IPS-NIHi11 (cell line): ENCODE measurements around the gene ATN1.
"Not testable (repeated sequence)": the region's sequence is repeated elsewhere in the genome, so short reads cannot be mapped to it uniquely, and the experiment has no call there.

ENCODE experiments used
- DNase-seq: peaks from one replicate; pipeline ENCODE4 v3.0.0; 2012; ENCODE audit warnings: mixed read lengths, low spot score

Gene ATN1

DNA sequence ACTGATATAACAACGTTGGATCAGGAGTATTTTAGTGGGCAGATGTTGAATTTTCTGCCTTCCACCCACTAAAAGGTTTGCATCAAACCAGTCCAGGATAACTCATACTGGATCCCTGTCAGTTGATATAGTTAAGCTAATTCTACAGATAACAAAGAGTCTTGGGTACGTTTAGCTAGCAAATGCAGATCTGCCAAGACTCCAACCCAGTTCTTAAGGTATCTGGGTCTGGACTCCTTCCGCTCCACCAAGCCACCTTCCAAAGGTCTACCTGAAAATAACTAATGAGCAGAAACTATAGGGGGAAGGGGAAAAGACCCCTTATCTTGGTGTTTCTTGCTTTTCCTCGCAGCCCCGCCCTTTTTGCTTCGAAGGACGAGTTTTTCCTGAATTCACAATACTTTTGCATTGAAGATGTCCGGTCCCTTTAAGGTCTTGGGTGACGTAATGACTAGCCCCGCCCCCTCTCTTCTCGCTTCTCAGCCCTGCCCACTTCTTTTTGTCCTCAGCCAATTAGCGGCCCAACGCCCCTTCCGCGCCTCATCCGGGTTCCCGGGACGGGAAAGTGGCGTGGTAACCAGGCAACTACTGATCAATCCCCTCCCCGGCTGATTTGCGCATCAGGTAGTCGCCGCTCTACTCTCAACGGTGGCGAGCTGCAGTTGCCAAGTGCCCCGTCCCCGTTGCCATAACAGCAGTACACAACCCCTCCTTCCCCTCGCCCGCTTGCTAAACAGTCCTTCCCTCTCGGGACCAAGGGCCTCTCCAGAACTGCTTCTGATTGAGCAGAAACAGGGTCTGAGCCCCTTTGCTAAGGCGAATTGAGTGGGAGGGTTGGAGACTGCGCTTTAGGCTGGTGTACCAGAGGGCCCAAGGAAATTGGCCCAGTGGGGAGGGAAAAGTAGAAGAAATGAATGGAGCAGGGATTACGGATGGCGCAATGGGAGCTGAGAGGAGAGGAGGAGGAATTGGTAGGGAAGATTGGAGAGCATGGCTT, 23.2 kb upstream of the ATN1 start, which contains the start of gene LRRC23:
Gene LRRC23, plus strand, starts transcription at position 543 of the 997 bp plus-strand sequence. CDS start 812 bp downstream, outside the sequence.
- DNase-seq = peak; percentile 98

DNA sequence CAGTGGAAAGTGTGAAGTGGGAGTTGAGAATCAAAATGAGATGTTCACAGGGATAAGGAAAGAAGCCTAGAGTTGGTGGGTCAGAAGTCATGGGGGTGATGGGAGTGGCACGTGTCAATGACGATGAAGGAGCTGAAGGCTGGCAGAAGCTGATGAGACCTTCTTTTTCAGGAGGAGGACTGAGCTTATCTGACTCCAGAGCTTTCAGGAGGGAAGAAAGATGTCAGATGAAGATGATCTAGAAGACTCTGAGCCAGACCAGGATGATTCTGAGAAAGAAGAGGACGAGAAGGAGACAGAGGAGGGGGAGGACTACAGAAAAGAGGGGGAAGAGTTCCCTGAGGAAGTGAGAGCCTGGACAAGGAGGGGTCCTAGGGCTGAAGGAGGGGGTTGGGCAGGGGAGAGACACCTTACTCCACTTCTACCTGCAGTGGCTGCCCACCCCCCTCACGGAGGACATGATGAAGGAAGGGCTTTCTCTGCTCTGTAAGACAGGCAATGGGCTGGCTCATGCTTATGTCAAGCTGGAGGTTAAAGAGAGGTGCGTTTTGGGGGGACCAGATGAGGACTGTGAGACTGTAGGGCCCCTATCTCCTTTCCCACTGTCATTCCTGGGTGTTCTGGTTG, 22.2 kb upstream of the ATN1 start:
- DNase-seq = no peak

DNA sequence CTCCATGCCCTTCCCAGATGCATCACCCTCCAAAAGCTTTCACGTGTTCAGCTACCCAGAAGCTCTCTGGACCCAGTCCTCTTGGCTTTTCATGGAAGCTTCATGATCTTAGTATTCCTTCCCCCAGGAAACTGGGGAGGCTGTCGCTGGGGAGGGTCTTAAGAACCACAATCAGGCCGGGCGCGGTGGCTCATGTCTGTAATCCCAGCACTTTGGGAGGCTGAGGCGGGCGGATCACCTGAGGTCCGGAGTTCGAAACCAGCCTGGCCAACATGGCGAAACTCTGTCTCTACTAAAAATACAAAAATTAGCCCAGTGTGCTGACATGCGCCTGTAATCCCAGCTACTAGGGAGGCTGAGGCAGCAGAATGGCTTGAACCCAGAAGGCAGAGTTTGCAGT, 19.6 kb upstream of the ATN1 start:
- DNase-seq = not testable (repeated sequence)

DNA sequence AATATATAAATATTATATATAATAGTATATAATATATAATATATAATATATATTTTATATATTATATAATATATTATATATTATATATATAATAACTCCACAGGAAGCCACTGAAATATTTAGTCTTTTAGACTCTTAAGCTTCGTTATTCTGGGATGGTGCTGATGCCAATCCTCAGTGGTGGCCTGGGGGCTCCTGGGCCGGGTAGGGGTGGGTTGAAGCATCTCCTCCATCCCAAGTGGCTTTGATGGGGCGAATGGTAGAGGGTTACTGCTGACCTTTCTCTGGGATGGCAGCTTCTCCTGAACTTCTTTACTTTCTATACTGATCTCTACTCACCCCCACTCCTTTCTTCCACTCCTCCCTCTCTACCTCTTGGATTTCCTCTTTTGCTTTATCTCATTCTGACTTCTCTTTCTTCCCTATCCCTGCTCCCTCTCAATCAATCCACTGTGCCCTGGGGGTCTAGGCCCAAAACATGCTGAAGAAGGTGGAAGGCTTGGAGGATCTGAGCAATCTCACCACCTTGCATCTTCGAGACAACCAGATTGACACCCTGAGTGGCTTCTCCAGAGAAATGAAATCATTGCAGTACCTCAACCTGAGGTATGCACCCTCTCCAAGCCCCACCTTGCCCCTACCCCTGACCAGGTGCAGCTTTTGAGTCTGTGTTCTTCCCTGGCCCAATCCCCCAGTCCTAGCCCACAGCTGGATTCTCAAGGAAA, 18.2 kb upstream of the ATN1 start:
- DNase-seq = no peak

DNA sequence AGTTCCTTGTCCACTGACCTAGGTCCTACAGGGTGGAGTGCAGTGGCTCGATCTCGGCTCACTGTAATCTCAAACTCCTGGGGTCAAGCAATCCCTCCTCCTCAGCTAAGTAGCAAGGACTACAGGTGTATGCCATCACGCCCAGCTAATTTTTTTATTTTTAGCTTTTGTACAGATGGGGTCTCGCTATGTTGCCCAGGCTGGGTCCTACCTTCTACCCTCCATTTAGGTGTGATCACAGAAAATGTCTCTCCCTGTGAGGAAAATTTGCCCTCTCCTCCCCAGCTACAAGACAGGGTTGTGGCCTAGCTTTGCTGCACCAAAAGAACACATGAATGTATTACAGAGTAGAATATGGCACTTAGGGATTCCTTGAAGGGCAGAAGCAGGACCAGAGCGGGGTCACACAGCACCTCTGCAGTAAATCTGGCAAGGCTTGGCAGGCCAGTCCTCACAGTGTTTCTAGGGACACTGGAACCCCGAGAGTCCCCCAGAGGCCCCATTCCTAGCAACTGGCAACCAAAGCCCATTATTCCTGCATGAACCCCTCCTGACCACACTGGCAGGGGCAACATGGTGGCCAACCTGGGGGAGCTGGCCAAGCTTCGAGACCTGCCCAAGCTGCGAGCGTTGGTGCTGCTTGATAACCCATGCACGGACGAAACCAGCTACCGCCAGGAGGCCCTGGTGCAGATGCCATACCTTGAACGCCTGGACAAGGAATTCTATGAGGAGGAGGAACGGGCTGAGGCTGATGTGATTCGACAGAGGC, 15.4 kb upstream of the ATN1 start:
- no peak for DNase-seq

DNA sequence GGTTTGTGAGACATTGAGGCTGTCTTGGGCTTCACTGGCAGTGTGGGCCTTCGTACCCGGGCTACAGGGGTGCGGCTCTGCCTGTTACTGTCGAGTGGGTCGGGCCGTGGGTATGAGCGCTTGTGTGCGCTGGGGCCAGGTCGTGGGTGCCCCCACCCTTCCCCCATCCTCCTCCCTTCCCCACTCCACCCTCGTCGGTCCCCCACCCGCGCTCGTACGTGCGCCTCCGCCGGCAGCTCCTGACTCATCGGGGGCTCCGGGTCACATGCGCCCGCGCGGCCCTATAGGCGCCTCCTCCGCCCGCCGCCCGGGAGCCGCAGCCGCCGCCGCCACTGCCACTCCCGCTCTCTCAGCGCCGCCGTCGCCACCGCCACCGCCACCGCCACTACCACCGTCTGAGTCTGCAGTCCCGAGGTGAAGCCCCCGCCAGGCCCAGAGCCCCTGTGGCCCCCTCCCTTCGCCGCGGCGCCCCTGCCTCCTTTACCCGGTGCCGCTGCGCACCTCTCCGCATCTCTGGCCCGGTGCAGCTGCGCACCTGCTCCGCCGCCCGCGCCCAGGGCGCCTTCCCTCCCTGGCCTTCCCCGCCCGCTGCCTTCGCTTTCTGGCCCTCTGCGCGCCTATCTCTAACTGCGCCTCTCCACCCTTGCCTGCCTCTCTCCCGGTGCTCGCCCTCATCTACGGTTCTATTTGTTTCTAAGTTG, 13.4 kb upstream of the ATN1 start, which contains the start of gene ENO2:
Gene ENO2, plus strand, starts transcription at position 335 of the 701 bp plus-strand sequence. CDS start 1,253 bp downstream, outside the sequence.
- peak; percentile 78 for DNase-seq

DNA sequence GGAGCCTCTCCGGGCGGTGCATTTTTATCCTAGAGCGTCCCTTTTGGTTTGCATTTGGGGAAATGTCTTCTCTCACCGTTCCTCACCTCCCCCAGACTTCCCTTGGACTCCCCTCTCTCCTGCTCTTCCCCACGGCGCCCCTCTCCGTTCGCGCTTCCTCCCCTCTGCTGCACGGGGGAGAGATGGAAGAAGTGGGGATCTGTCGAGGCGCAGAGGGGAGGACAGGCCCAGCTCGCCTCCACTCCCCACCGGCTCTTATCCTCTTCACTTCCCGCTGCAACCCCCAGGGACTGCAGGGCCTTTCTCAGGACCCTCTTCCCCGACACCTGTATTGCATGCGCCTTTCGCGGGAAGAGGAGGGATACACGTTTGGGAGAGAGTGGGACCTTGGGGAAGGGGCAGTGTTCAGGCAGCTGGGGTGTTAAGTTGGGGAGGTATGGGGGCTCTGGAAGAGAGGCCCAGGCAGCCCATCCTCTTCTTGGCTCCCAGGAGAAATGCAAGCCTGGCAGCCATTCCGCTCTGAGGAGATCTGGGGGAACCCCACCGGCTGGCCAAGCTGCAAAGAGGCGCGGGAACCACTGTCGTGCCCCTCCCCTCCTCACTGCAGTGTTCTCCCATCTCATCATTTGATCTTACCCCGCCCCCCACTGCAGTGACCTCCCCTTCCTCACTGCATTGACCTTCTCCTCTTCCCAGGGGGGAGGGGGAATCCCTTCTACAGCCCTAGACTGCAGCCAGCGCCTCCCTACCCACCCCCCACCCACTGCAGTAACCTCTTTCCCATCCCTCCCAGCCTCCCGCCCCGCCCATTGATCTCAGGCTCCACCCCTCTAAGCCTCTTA, 12.6 kb upstream of the ATN1 start:
- peak; percentile 80 for DNase-seq

DNA sequence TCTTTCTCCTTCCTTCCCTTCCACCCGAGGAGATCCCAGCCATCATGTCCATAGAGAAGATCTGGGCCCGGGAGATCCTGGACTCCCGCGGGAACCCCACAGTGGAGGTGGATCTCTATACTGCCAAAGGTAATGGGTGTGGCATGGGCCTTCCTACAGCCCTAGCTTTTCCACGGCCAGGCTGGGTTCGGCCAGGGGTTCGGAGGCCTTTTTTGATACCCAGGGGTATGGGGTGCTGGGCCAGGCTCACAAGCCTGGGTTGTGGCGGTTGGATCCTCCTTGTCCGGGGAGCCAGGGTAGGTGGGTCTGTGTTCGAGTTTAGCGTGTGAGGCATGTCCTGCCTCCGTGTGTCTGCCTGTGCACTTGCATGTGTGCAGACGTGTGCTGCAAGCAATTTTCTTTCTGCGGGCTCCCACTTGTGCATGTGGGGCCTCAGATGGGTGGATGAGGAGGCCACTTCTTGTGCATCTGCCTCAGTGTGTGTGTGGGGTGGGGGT, 11.9 kb upstream of the ATN1 start:
- DNase-seq = no peak

DNA sequence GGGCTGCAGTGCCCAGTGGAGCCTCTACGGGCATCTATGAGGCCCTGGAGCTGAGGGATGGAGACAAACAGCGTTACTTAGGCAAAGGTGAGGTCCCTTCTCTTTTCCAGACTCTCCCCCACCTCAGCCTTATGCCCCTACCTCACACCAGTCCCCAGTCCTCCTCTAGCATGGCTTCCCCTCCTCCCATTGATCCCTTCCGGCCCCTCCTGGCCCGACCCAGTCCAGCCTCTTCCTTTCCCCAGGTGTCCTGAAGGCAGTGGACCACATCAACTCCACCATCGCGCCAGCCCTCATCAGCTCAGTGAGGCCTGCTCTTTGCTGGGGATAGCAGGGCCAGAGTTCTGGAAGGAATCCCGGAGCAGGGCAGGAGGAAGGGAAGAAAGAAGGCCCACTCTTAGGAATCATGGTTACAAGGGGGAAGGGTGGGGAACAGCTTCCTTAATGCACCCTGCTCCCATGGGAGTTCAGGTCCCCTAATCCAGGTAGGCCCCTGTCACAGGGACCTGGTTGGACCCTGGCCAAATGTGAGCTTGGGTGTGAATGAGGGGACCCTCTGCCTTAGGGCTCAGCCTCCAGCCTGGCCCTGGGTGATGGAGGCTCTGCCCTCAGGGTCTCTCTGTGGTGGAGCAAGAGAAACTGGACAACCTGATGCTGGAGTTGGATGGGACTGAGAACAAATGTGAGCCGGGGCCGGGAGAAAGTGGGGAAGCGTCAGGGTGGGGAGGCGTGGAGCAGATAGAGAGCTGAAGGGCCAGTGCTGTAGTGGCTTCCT, 11.1 kb upstream of the ATN1 start:
- no peak for DNase-seq

DNA sequence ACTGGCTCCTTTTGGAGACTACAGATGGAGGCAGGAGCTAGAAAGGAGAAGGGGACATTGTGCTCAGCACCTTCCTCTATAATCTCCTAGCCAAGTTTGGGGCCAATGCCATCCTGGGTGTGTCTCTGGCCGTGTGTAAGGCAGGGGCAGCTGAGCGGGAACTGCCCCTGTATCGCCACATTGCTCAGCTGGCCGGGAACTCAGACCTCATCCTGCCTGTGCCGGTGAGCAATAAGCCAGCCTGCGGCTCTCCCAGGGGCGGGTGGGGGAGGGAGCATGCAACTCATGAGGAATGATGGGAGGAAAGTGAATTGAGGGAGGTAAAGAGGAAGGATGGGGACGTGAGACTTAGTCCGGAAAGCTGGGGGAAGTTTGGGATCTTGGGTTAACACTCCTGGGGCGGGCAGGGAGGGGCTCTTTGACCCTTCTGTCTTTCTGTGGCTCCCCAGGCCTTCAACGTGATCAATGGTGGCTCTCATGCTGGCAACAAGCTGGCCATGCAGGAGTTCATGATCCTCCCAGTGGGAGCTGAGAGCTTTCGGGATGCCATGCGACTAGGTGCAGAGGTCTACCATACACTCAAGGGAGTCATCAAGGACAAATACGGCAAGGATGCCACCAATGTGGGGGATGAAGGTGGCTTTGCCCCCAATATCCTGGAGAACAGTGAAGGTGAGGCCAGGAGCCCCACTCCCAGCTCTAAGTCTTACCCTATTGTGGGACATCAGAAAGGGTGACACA, 10.1 kb upstream of the ATN1 start:
- no peak for DNase-seq

DNA sequence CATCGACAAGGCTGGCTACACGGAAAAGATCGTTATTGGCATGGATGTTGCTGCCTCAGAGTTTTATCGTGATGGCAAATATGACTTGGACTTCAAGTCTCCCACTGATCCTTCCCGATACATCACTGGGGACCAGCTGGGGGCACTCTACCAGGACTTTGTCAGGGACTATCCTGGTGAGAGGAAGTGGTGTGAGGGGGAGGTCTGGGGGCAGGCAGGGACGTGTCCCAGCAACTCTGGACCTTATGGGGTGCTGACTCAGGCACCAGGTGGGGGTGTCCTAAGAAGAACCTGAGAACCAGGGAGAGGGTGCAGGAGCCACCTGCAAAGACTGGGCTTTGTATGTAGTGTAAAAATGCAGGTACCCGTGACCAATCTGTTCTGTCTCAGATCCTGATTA, 8.2 kb upstream of the ATN1 start:
- no peak for DNase-seq

DNA sequence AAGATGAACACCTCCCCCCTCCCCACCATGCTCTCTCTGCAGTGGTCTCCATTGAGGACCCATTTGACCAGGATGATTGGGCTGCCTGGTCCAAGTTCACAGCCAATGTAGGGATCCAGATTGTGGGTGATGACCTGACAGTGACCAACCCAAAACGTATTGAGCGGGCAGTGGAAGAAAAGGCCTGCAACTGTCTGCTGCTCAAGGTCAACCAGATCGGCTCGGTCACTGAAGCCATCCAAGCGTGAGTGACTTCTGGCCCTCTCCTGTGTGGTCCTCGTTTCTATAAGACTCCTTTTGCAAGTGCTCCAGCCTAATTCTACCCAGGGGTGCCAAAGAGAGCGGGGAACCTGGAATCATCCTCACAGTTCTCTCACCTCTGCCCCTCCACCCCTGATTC, 6.2 kb upstream of the ATN1 start:
- DNase-seq = no peak

DNA sequence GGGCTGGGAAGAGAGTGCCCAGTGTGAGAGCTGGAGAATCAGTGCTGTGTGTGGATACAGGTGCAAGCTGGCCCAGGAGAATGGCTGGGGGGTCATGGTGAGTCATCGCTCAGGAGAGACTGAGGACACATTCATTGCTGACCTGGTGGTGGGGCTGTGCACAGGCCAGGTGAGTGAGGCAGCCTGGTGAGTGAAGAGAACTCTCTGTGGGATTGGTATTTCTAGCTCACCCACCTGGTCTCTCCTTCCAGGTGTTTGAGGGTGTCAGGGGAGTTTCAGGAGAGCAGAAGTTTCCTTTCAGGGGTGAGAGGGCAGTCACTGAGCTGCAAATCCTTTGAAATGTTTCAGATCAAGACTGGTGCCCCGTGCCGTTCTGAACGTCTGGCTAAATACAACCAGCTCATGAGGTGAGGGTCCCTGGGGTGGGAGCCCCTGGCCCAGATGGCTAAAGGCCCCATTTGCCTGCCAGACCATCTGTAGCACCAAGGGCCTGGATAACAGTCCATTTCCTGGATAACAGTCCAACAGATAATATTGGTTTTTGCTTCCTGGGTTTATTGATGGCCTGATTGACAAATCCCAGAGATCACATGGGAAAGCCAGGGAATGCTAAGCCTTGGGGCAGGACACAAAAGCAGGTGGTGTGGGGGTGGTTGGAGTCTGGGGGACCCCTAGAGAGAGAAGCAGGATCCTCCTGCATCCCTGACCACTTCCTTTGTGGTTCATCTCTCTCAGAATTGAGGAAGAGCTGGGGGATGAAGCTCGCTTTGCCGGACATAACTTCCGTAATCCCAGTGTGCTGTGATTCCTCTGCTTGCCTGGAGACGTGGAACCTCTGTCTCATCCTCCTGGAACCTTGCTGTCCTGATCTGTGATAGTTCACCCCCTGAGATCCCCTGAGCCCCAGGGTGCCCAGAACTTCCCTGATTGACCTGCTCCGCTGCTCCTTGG, 5.5 kb upstream of the ATN1 start:
- DNase-seq = no peak

DNA sequence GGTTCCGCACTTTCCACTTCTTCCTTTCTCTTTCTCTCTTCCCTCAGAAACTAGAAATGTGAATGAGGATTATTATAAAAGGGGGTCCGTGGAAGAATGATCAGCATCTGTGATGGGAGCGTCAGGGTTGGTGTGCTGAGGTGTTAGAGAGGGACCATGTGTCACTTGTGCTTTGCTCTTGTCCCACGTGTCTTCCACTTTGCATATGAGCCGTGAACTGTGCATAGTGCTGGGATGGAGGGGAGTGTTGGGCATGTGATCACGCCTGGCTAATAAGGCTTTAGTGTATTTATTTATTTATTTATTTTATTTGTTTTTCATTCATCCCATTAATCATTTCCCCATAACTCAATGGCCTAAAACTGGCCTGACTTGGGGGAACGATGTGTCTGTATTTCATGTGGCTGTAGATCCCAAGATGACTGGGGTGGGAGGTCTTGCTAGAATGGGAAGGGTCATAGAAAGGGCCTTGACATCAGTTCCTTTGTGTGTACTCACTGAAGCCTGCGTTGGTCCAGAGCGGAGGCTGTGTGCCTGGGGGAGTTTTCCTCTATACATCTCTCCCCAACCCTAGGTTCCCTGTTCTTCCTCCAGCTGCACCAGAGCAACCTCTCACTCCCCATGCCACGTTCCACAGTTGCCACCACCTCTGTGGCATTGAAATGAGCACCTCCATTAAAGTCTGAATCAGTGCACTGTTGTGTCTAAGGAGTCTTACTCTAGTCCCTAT, 4.6 kb upstream of the ATN1 start:
- no peak for DNase-seq

DNA sequence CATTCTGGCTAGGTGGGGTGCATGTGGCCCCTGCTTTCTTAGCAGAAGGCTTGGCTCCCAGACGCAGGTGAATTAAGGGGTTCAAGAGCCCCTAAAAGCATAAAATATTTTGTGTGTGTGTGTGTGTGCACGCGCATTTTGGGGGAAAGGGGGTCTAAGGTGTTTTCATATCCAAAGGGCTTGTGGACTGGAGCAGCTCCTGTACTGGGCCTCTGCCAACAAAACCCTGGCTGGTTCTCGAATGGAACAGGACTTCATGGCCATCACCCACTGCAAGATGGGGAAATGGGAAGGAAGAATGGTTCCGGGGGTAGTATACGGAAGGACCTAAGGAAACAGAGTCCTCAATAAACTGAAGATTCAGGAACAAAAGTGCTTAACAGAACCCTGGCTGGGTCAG, 3.9 kb upstream of the ATN1 start:
- no peak for DNase-seq

DNA sequence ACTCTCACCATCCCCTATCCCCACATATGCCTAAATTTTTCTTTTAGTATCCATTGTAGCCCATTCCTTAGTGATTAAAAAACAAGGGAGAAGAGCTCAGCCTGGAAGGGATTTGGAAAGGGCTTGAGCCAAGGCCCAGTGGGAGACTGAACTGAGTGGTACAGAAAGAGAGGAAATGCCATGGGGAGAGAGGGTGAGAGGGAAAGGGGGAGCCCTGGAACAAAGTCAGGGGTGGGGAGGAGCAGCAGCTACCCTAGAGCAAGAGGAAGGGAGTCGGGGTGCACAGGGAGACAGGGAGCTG, 2.6 kb upstream of the ATN1 start:
- DNase-seq = no peak
